Measurements from ENCODE around the gene ASIC4.

DNA sequence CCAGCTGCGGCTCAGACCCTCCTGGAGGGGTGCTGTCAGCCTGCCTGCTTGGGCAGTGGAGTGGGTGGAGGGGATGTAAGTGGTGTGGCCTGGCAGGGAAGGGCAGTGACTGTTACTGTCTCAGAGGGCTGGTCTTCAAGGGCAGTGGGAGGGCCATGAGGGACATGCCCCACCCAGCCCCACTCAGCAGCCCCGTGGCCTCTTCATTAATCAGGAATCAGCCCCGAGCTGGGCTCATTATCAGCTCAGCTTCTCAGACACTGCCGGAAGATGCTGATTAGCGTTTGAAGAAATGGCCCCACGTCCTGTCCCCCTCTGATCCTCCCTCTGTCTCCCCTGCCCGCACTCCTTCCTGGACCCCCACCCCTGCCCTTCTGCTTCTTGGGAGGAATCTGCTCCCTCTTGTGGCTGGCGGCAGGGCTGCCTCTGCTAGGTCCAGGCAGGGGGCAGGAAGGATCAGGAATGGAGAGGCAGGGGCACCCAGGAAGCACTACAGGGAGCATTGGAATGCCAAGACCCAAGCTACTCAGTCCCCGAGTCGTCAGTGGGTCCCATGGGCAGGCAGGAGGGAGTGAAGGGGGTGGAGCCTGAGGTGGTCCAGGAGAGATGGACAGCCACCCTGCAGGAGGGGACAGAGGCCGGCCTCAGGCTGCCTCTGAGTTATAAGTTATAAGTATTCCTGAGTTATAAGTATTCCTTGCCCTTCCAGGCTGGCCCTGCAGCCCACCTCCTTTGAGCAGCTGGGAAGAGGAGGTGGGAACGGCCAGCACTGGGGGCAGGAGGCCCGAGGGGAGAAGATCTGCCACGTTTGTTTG is 7.0 kb downstream of the ASIC4 start:
- no peak for TF ChIP-seq POLR2A (IDR thresholded peaks at IDR 0.05; ENCODE audit: low read depth)
- TF ChIP-seq, protein P1, sequence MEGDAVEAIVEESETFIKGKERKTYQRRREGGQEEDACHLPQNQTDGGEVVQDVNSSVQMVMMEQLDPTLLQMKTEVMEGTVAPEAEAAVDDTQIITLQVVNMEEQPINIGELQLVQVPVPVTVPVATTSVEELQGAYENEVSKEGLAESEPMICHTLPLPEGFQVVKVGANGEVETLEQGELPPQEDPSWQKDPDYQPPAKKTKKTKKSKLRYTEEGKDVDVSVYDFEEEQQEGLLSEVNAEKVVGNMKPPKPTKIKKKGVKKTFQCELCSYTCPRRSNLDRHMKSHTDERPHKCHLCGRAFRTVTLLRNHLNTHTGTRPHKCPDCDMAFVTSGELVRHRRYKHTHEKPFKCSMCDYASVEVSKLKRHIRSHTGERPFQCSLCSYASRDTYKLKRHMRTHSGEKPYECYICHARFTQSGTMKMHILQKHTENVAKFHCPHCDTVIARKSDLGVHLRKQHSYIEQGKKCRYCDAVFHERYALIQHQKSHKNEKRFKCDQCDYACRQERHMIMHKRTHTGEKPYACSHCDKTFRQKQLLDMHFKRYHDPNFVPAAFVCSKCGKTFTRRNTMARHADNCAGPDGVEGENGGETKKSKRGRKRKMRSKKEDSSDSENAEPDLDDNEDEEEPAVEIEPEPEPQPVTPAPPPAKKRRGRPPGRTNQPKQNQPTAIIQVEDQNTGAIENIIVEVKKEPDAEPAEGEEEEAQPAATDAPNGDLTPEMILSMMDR (IDR thresholded peaks at IDR 0.05) = peak; percentile 62 to 87 (median 82)

Data from esophagus muscularis mucosa (tissue), 3 donors.